Measurements from ENCODE around the gene DGKH.

The DGKH gene

GRCh38 chr13:42048342-42048683 is at the start of gene DGKH:
Gene DGKH, plus strand, starts transcription at chr13:42048648. Its CDS starts 126 bp downstream, at chr13:42048774.
- in situ Hi-C loops (cut with MboI; ENCODE audit: low sequenced_read_pairs) = no loop called here

- in situ Hi-C loops (cut with MboI; ENCODE audit: low sequenced_read_pairs) = no loop called here
These were observed 47.6 kb upstream of the DGKH start for GRCh38 chr13:42000846-42001245.

DNA sequence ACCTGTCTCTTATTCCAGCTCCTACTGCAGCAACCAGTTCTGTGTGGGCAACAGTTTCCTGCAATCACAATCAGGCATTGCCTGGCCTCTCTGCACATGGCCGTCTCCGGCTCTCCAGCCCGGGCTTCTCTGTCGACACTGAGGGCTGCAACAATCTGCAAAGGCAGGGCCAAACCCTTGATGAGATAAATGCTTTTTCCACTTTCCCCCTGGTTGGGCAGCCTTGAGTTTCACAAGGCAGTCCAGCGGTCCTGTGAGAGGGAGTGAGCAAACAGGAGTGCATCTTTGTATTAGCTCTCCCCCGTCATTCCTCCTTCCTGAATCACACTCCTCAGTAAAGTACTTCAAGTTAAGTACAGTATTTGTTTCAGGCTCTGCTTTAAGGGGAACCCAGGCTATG is 46.9 kb upstream of the DGKH start:
- in situ Hi-C loops (cut with MboI; ENCODE audit: low sequenced_read_pairs) = no loop called here

DNA sequence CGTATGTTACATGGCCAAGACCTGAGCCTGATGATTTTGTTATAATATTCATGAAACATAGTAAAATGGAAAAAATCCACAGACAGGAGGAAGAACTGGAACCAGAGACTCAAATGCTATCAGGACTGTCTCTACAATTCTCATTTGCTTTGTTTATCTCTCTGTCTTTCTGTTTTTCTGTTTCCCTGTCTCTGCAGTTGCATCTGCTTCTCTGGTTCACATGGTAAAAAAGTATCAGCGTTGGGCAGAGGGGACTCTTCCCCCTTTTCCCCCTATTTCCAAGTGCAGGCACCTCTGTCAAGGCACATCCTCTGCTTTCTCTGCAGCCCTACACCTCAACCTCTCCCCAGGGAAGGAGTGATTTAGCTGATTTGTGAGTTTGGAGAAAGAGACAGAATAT is 46.4 kb upstream of the DGKH start:
- in situ Hi-C loops (cut with MboI; ENCODE audit: low sequenced_read_pairs) = no loop called here

GRCh38 chr13:42007844-42008243 is 40.6 kb upstream of the DGKH start:
- in situ Hi-C loops (cut with MboI; ENCODE audit: low sequenced_read_pairs) = no loop called here

- in situ Hi-C loops (cut with MboI; ENCODE audit: low sequenced_read_pairs) = no loop called here
These were observed 39.4 kb upstream of the DGKH start for GRCh38 chr13:42009057-42009456.

- in situ Hi-C loops (cut with MboI; ENCODE audit: low sequenced_read_pairs) = no loop called here
These were observed 36.7 kb upstream of the DGKH start for GRCh38 chr13:42011601-42012350.

DNA sequence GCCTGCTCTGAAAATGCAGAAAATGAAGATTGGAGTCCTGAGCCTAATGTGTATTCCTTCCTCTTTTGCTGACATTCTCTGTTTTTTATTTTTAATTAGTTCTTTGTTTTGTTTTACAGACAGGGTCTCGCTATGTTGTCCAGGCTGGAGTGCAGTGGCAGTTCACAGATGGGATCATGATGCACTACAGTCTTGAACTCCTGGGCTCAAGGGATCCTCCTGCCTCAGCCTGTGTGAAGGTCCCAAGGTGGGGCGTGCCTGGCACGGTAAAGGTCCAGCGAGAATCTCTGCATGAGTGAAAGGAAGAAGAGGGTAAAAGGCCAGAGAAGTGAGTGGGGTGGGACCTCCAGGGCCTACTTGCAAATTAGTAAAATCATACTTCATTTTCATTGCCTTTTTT is 34.3 kb upstream of the DGKH start:
- in situ Hi-C loops (cut with MboI; ENCODE audit: low sequenced_read_pairs) = no loop called here

GRCh38 chr13:42017264-42017663 is 31.2 kb upstream of the DGKH start:
- in situ Hi-C loops (cut with MboI; ENCODE audit: low sequenced_read_pairs) = no loop called here

GRCh38 chr13:42021851-42022250 is 26.6 kb upstream of the DGKH start:
- in situ Hi-C loops (cut with MboI; ENCODE audit: low sequenced_read_pairs) = no loop called here

GRCh38 chr13:42022336-42022735 is 26.1 kb upstream of the DGKH start:
- in situ Hi-C loops (cut with MboI; ENCODE audit: low sequenced_read_pairs) = no loop called here

- in situ Hi-C loops (cut with MboI; ENCODE audit: low sequenced_read_pairs) = no loop called here
These were observed 25.5 kb upstream of the DGKH start for GRCh38 chr13:42022796-42023493.

DNA sequence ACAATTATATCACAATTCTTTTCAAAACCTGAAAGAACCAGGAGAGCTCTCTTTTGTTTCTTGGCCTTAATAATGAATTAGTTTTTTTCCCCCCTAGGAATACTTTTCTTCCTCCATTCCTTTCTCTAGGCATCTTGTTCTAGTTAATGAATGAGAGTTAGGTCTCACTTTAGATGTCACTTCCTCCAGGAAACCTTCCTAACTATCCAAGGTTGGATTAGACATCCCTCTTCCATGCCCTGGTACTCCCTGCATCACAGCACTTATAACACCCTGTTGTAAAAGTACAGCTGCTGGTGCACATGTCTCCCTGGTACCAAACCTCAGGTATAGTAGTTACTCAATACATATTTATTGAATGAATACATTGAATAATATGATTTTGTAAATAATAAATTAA is 21.2 kb upstream of the DGKH start:
- in situ Hi-C loops (cut with MboI; ENCODE audit: low sequenced_read_pairs) = no loop called here

GRCh38 chr13:42028113-42028799 is 20.2 kb upstream of the DGKH start:
- in situ Hi-C loops (cut with MboI; ENCODE audit: low sequenced_read_pairs) = no loop called here

DNA sequence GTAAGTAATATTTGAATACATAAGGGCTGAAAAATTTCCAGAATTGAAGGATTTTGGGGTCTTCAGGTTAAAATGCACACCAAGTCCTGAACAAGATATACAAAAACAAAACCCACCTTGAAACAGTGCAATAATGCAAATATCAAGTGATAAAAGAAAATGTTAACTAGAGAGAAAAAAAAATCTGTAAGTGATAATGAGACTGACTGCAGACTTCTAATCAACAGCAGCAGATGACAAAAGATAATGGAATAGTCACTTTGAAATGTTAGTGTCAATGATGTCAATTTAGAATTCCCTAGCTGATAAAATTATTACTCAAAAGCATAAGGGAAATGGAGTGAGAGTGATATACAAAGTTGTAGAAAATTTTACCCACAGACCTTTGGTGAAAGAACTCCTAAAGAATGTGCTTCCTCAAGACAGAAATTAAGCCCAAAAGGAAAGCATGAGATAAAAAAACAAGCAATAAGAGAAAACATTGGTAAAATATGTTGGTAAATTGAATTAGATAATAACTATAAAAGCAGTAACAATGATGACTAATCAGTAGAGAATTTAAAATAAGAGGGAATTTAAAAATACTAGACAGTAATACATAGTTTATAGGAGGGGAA is 12.4 kb upstream of the DGKH start:
- in situ Hi-C loops (cut with MboI; ENCODE audit: low sequenced_read_pairs) = no loop called here

DNA sequence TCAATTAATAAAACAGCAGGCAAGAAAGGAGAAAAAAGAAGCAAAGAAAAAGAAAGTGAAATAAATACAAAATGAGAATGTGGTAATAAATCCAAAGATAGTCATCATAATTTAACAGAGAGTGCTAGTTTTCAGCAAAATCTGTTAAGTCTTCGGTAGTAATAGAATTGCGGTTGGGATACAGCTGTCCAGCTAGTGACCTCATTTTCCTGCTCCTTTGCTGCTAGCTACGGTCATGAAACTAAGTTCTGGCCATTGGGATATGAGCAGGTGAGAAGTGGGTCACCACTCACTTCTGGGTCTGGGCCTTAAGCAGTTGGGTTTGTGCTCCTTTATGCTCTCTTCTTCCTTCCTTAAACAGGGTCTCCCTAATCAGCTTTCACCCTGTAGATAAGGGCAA is 11.7 kb upstream of the DGKH start:
- in situ Hi-C loops (cut with MboI; ENCODE audit: low sequenced_read_pairs) = no loop called here

- in situ Hi-C loops (cut with MboI; ENCODE audit: low sequenced_read_pairs) = no loop called here
These were observed 9.6 kb upstream of the DGKH start for GRCh38 chr13:42038661-42039456.

DNA sequence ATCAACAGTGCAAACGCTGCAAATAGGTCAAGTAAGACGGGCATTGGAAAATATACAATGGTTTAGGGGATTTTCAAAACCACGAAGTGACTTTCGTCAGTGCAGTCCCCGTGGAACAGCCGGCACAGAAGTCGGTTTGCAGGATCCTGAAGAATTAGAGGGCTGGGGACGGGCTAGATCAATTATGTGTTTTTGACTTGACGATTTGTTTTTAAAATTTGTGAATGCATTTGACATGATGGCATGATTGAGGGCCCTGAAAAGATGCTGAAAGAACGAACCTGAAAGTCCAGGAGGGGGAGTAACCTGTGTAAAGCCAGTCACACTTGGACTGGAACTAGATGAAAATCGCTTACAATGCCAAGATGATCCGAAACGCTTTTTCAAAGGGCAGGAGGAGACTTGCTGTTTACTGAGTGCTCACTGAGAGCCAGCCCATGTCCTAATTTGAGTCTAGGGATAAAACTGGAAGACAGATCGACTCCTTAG is 8.9 kb upstream of the DGKH start:
- in situ Hi-C loops (cut with MboI; ENCODE audit: low sequenced_read_pairs) = no loop called here

- in situ Hi-C loops (cut with MboI; ENCODE audit: low sequenced_read_pairs) = no loop called here
These were observed 8.3 kb upstream of the DGKH start for GRCh38 chr13:42039946-42040729.

DNA sequence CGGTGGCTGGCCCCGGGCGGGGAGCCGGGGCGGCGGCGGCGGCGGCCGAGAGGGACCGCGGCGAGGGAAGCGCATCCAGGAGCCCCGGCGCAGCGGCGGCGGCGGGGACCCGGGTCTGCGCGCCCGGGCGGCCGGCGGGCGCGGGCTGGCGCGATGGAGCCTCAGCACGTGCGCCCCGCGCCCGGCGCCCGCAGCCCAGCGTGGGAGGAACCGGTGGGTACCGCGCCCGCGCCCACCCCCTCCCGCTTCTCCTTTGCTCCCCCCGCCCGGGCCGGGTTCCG is 7.8 kb upstream of the DGKH start:
- in situ Hi-C loops (cut with MboI; ENCODE audit: low sequenced_read_pairs) = no loop called here

All from HL-60/S4 treated with retinoic acid at 250 ng/mL for 4 days and 3 days (cell line).